NCI-H1092 (cell line): ENCODE data around the gene FAM89A.
"Not testable (repeated sequence)": the region's sequence is repeated elsewhere in the genome, so short reads cannot be mapped to it uniquely, and the experiment has no call there.

Experiments used
- DNase-seq: peaks from one replicate; lab custom pipeline; 2025; lab: John Stamatoyannopoulos, UW

Gene FAM89A

DNA sequence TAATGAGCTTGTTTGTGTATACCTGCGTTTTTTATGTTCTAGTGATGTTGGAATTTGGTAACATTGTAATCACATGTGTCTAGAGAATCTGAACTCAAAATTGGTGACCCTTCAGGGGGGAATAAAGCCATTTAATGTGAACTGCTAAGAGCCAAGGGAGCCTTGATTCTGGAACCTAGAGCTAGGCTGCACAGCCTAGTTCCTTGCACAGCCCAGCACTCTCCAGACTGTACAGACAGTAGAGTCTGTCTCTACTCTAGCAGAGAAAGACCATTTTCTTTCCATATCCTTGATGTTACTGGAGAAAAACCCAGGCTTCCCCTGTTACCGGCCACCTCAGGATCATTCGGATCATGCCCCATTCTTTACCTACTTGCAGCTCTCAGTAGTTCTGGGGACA lies 52.6 kb downstream of the FAM89A start:
- no peak for DNase-seq

DNA sequence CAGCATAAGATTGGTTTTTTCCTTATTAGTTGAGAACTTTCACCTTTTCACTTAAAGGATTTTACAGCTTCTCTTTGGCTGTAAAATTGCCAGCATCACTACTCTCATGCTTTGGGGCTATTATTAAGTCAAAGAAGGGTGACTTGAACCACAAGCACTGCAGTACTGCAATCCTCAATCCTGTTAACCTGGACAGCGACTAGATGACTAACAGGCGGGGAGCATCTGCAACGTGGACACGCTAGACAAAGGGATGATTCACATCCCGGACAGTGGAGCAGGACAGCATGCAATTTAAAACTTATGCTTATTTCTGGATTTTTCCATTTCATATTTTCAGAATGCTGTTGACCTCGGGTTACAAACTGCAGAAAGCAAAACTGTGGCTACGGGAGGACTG lies 53.1 kb downstream of the FAM89A start:
- DNase-seq = no peak

DNA sequence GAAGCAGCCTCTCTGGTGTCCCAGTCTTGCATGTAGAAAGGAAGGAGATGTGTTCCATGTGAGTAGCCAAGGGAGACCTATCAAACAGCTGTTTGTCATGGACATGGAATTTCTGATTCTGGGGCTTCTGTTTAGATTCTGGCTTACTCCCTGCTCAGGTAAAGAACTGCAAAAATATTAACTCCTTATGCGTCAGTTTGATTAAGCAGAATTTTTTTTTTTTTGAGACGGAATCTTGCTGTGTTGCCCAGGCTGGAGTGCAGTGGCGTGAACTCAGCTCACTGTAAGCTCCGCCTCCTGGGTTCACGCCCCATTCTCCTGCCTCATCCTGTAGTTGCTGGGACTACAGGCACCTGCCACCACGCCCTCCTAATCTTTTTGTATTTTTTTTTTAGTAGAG lies 54.3 kb downstream of the FAM89A start:
- no peak for DNase-seq

DNA sequence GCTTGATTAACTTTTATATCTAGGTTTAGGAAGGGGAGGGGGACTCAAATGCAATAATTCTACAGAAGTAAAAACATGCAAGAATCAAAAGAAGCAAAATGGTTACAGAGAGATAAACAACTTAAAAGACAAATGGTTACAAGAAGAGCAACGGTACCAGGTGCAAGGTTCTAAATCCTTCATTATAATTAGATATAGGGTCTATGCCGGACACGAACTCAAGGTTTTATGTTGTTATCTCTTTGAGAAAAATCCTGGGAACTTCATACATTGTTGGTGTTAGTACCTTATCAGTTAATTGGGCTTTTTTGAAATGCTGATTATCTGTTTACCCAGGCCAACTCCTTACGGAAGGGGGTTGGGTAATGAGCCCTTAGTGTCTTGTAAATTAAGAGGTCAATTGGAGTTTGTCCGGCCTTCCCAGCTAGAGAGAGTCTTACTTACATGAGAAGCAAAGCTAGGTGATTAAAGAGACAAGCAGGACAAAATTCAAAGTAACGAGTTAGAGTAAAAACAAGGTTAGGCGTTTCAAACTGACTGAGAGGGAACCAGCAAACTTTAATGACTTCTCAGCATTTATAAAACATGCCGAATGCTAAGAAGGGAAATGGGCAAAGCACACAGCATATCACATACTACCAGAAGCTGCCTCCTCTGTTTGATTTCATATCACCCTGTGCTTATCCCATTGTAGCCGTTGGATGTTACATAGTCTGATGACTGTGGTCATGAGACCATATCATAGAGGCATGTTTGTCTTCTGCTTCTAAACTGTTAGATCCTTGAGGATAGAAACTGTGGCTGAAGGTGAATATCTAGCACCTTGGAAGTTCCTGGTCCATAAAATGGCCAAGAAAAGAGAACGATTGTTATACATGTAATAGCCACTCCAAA lies 55.2 kb downstream of the FAM89A start:
- DNase-seq = not testable (repeated sequence)

DNA sequence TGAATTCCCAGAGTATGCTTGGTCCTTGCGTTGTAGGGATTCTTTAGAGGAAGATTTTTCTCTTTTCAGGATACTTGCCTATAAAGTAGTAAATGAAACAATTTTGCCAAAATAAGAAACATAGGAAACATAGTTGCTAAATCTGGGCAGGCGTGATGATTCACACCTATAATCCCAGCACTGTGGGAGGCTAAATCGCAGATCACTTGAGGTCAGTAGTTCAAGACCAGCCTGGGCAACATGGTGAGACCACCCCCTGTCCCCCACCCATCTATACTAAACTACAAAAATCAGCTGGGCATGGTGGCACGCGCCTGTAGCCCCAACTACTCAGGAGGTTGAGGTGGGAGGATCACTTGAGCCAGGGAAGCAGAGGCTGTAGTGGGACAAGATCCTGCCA lies 56.2 kb downstream of the FAM89A start:
- DNase-seq = no peak

DNA sequence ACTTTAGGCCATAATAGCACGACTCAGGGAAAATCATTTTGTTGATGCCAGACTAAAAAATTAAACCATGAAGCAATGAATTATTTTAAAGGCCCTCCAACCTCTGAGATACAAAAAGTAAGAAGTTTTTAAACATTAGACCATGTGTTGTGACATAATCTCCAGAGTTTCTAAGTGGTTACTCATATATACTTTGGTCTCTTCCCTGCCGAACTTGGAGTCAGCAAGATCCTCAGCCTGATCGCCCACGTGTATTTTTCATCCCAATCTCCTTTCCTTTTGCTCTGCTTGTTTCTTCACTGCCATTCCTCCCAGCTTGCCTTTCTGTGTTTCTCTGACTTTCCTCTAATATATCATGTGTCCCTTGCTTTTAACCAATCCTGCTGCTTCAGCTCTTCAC lies 57.4 kb downstream of the FAM89A start:
- DNase-seq = no peak

DNA sequence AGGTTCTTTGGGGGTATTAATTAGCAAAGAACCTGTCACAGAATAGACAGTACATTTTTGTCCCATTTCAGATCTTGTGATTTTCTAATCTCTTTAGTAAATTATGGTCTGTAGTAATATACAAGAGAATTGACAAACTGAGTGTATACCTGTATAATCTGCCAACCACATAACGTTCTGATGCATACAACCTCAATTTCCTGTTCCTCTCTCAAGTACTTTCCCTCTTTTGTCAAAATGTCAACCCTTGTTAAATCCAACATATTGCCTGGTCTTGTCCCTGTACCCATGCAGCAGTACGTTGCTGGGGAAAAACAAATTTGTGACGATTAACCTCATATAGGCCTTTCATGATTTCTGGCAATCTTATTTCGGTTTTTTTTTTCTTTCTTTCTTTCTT lies 60.1 kb downstream of the FAM89A start:
- no peak for DNase-seq

DNA sequence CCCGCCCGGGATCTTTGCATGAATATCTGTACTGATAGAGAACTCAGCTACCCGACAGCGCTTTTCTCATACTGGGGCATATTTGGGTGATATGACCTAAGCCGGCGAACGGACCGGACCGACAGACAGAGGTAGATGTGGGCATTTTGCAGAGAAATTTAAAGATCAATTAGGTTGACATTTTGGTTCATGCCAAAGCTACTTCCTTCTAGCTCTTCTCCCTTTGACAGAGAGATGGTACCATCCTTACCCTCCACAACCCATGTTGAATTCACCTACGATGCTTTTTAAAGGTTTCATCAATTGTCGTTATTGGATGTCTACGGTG lies 60.7 kb downstream of the FAM89A start:
- no peak for DNase-seq

DNA sequence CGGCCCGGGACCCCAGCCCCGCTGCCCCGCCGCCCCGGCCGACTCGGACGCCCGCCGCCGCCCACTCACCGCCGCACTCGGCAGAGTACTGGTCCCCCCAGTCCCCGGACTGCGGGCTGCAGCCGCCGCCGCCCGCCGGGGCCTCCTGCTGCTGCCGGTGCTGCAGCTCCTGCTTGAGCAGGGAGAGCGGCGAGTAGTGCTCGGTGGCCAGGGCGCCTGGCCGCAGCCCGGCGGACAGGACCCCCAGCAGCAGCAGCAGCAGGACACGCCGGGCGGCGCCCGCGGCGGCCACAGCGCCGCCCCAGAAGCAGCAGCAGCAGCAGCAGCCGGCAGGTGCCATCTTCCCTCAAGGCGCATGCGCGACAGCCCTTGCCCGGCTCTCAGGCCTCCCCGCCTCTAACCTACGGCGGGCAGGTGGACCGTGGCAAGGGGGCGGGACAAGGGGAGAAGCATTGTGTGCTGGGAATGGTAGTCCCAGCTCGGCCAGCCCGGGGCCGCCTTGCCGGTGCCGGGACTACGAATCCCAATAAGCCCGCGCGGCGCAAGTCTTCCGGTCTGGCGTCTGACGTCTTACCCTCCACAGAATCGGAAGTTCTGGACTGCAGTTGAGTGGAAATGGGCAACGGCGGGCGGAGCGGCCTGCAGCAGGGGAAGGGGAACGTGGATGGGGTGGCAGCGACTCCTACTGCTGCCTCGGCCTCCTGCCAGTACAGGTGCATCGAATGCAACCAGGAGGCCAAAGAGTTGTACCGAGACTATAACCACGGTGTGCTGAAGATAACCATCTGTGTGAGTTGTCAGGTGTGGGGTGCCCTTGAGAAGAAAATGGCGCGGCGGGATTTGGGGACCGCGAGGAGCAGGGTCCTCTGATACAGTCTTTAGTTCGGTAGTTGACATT lies 61.3 kb downstream of the FAM89A start, which contains the start of the genes ARV1 and TTC13:
Gene ARV1, plus strand, starts transcription at position 604 of the 898 bp plus-strand sequence. Its CDS starts 12 bp downstream, at position 616.
Gene TTC13, minus strand, starts transcription at position 371 of the 898 bp plus-strand sequence. Its CDS starts 31 bp downstream, at position 340.
- peak; percentile 100 for DNase-seq

DNA sequence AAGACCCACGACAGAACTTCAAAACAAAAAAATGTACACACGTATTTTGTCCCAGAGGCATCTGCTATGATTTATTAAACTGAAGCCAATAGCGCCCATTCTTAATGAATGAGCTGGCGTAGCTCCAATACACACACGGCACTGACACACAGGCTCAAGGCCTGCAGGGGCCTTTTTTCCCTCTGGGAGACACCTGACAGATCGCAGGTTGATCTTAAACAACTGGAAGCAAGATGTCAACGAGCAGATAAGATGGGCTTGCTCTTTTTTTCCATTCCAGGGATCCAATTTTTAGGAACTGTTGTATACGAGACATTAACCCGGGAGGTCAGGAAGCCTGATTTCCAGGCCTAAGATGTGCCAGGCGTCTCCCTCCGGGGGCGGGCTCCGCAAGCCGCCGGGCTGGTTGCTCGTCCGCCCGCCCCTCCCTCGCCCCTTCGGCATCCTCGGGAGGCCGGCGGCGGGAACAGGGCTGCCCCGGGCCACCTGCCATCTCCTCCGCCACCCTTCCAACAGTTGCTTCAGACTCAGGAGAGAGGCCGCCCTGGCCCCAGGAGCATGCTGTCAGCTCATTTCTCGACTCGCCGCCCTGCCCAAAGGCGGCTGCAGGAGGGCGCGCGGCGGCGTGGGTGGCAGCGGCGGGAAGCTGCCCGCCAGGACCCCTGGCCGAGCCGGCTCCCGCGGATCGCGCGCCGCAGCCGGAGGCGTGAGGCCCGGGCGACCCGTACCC lies 62.1 kb downstream of the FAM89A start:
- peak; percentile 56 for DNase-seq

DNA sequence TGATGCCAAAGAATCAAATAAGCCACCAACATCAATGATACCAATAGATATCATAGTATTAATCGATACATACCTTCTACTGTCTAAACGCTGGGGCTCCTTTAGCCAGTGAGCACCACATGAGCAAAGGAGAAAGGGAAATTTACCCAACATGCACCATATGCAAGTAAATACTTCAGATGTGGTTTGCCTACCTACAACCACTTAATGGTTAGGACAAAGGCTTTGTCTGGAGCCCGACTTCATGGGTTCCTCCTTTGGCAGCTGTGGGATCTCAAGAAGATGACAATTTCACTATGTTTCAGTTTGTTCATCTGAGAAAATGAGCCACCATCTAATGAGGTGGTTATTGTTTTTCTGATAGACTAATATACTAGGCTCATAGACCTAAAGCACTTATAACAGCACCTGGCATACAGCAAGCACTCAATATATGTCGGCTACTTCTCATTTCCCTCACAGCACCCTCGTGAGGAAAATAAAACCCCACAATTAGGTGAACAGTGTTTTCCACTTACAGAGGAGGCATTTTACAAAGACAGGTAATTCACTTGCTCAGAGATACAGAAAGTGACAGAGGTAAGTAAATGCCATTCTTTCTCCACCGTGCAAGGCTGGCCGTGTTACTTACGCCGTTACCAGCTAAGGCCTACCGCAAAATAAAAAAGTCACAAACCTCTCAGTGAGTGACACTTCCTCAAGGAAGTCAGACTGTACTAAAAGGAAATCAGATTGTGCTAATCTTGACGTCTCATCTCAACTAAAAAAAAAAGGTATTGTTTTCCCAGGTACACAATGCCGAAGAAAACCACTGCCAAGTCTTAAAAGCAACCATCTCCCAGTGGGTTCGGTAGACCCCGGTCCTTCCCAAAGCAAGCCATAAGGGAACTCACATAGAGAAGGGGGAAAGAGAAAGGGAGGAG lies 63.0 kb downstream of the FAM89A start:
- no peak for DNase-seq

DNA sequence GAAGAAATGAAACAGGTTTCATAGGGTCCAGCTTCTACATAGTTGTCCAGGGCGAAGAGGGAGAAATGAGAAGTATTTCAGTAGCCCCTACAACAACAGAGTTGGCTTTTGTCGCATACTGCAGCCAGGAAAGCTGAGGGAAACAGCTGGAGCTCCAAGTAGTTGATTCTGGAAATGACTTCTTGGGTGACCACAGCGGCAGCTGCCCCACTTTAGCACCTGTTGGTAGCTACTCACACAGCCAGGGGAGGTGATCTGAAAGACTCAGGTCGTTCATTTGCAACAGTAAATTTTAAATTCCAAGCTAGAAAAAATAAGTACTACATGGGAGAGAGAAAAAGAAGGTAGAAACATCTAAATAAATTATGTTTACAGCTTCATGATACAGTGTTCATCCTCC lies 63.7 kb downstream of the FAM89A start:
- no peak for DNase-seq

DNA sequence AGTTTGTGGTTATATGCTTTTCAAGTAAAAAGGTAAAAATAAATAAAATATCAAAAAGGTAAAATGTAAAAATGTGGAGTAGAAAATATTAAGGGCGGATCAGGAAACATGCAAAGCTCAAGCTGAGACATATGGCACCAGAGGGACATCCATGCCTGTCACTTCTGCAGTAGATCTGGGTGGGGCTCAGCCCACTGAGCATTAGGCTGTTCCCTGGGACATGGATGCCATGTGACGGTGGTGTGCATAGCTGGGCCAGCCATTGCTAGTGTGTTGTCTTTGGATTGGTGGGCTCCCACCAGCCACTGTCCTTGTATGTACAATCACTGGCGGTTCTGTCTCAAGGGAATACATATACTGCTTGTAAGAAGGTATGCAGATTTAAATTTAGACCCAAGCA lies 64.4 kb downstream of the FAM89A start:
- DNase-seq = no peak

DNA sequence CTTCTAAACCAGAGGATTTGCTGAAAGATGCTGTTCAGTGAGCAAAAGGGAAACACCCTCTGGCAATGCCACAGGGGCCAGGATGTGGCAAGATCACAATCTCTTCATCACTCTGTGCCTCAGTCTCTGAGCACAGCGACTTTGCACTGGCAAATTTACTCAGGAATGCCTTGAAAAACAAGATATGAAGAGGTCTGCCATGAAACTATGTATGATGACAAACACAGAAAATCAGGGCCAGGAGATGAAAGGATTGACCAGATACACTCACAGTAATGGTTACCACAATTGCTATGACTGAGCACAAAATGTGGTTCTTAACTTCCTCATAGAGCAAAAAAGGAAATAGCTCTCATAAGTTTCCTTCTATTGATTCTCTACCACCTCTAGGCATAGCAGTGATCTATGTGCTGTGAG lies 67.2 kb downstream of the FAM89A start:
- no peak for DNase-seq

DNA sequence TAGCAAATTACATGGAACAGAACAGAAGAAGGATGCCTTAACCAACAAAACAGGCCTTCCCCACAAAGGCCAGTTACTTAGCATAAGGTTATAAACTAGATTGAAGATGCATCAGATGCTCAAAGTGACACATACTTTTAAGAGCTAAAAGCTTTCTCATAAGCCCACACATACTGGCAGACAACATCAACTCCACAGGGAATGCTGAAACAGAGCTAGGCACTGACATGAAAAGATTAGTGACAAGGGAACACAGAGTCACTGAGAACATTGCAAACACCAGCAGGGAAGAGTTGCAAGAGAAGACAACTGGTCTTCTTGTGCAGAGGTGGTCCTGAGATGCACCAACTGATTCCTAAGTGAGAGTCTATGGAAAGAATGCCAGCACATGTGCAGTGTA lies 68.3 kb downstream of the FAM89A start:
- DNase-seq = no peak

DNA sequence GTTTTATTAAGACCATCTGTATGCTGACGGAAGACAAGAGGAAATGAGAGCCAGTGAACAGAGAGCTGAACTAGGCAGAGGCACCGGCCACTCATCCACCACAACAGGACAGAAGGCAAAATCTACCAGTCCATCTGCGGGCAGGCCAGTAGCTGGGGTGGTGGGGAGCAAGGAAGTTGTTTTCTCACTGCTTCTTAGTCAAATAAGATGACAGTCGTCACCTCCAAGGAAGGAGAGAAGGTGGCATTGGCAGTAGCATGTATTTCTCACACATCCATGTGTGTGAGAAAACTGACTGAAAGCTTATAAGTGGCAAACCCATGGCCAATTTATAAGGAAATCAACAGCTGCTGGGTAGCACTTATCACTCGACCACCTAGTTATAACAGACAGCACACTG lies 69.6 kb downstream of the FAM89A start:
- DNase-seq = no peak
